GM23338 (cell line): Measurements from ENCODE around the gene CCS. TPM values are rescaled to one million over a fixed set of nuclear protein-coding genes. Genes with fewer than 3 reads are reported as not detected.

Experiments
- ATAC-seq: fragments of 200-7000 bp; cut with Tn5 transposase; 3 replicates; pipeline ENCODE4 v1.9.1; 2020
- DNase-seq: peaks from one replicate; pipeline ENCODE4 v3.0.0-alpha.2; 2015; ENCODE audit warnings: low spot score
- H2AFZ ChIP-seq: fragments of 200-600 bp; sonication (generic); 2 replicates; pipeline ENCODE4 v1.8.0; 2016; ENCODE audit warnings: antibody characterized with exemption, mild to moderate bottlenecking, moderate library complexity
- H3F3A ChIP-seq: fragments of 200-600 bp; sonication (generic); replicated peaks from 2 replicates; pipeline ENCODE4 v1.8.0; 2017; ENCODE audit warnings: antibody characterized with exemption, mixed run types, low read depth
- H3K27ac ChIP-seq: fragments of 200-600 bp; sonication (generic); 2 replicates; pipeline ENCODE4 v1.6.1; 2016; ENCODE audit warnings: low read depth
- H3K27me3 ChIP-seq: fragments of 200-600 bp; sonication (generic); 2 replicates; pipeline ENCODE4 v1.8.0; 2016; ENCODE audit warnings: mild to moderate bottlenecking, mixed run types, moderate library complexity; ENCODE audit not compliant: insufficient read depth
- H3K36me3 ChIP-seq: fragments of 200-600 bp; sonication (generic); 2 replicates; pipeline ENCODE4 v1.8.0; 2016; ENCODE audit warnings: mild to moderate bottlenecking; ENCODE audit not compliant: insufficient read depth
- H3K4me1 ChIP-seq: fragments of 200-600 bp; sonication (generic); 2 replicates; pipeline ENCODE4 v1.8.0; 2016; ENCODE audit warnings: mild to moderate bottlenecking, moderate library complexity; ENCODE audit not compliant: insufficient read depth
- H3K4me2 ChIP-seq: fragments of 200-600 bp; sonication (generic); 2 replicates; pipeline ENCODE4 v1.7.1; 2017; ENCODE audit warnings: mixed run types
- H3K4me3 ChIP-seq: fragments of 200-600 bp; sonication (generic); 2 replicates; pipeline ENCODE4 v1.6.1; 2016; ENCODE audit warnings: mixed run types
- H3K79me2 ChIP-seq: fragments of 200-600 bp; sonication (generic); replicated peaks from 2 replicates; pipeline ENCODE4 v1.8.0; 2017; ENCODE audit warnings: mild to moderate bottlenecking; ENCODE audit not compliant: insufficient read depth
- H3K9me2 ChIP-seq: fragments of 200-600 bp; sonication (generic); 2 replicates; pipeline ENCODE4 v1.8.0; 2017; ENCODE audit not compliant: insufficient read depth
- H4K20me1 ChIP-seq: fragments of 200-600 bp; sonication (generic); replicated peaks from 2 replicates; pipeline ENCODE4 v1.8.0; 2017; ENCODE audit warnings: mild to moderate bottlenecking; ENCODE audit not compliant: insufficient read depth
- H3K27ac Mint-ChIP-seq: 2 replicates; pipeline ENCODE4 v1.8.0; 2020; ENCODE audit warnings: inconsistent platforms, mild to moderate bottlenecking, moderate library complexity, mixed read lengths
- H3K27me3 Mint-ChIP-seq: 3 replicates; pipeline ENCODE4 v1.8.0; 2022; ENCODE audit warnings: low read depth, mild to moderate bottlenecking, moderate library complexity, mixed read lengths, inconsistent platforms; ENCODE audit not compliant: insufficient read depth, poor library complexity
- H3K36me3 Mint-ChIP-seq: 3 replicates; pipeline ENCODE4 v1.8.0; 2021; ENCODE audit warnings: low read depth, mild to moderate bottlenecking, inconsistent platforms, moderate library complexity, mixed read lengths
- H3K4me1 Mint-ChIP-seq: 3 replicates; pipeline ENCODE4 v1.8.0; 2020; ENCODE audit warnings: mild to moderate bottlenecking, inconsistent platforms, mixed read lengths
- H3K4me3 Mint-ChIP-seq: 3 replicates; pipeline ENCODE4 v1.8.0; 2021; ENCODE audit warnings: moderate library complexity, mild to moderate bottlenecking, inconsistent platforms, mixed read lengths
- H3K9me3 Mint-ChIP-seq: 3 replicates; pipeline ENCODE4 v1.8.0; 2020; ENCODE audit warnings: moderate library complexity, mild to moderate bottlenecking, inconsistent platforms, mixed read lengths
- EZH2phosphoT487 ChIP-seq: fragments of 200-600 bp; sonication (generic); IDR thresholded peaks from one replicate; pipeline ENCODE4 v1.8.1; 2018; ENCODE audit warnings: antibody characterized with exemption; ENCODE audit not compliant: unreplicated experiment
- JUNB ChIP-seq: IDR thresholded peaks from one replicate; pipeline ENCODE4 v1.6.1; 2016; ENCODE audit warnings: antibody characterized with exemption; ENCODE audit not compliant: unreplicated experiment
- NANOG ChIP-seq: IDR thresholded peaks from 2 replicates; pipeline ENCODE4 v1.6.1; 2016; ENCODE audit warnings: antibody characterized with exemption, borderline replicate concordance
- POLR2AphosphoS5 ChIP-seq: IDR thresholded peaks from 2 replicates; pipeline ENCODE4 v1.6.1; 2016; ENCODE audit warnings: antibody characterized with exemption, low read depth
- STAT1 ChIP-seq: IDR thresholded peaks from one replicate; pipeline ENCODE4 v1.6.1; 2016; ENCODE audit warnings: antibody characterized with exemption; ENCODE audit not compliant: unreplicated experiment
- ZNF114 ChIP-seq: fragments of 250-450 bp; sonication (Bioruptor Pico); IDR thresholded peaks from 2 replicates; pipeline ENCODE4 v1.5.0; 2020; ENCODE audit warnings: mild to moderate bottlenecking, moderate library complexity
- ZNF331 ChIP-seq: fragments of 250-450 bp; sonication (Bioruptor Pico); IDR thresholded peaks from 2 replicates; pipeline ENCODE4 v1.5.0; 2020; ENCODE audit warnings: low read depth, mild to moderate bottlenecking, moderate library complexity
- polyA plus RNA-seq: library from polyadenylated mRNA; unstranded; fragments of >200 nt; fragmentation: Nextera tagmentation; extraction: Ambion mirVana; gene quantifications from 2 replicates; pipeline ENCODE4 v1.2.1, GENCODE V29; 2016
- total RNA-seq: library from RNA; depleted of rRNA; stranded (reverse); fragments of >200 nt; shearing (Covaris generic); gene quantifications from 2 replicates; pipeline ENCODE4 v1.2.3, GENCODE V29; 2014
- TF ChIP-seq, protein P1 (sequence below): fragments of 250-450 bp; sonication (Bioruptor Pico); IDR thresholded peaks from 2 replicates; pipeline ENCODE4 v1.5.0; 2020; ENCODE audit warnings: mild to moderate bottlenecking, moderate library complexity
- TF ChIP-seq, protein P2 (sequence below), 2 experiments: fragments of 200-600 bp in 1 of 2; sonication (generic) in 1 of 2; conservative IDR thresholded peaks; 2 replicates each; pipeline versions ENCODE4 v1.5.1 to v1.6.1; 2016 to 2017; ENCODE audit warnings: antibody characterized with exemption in 2 of 2, low read depth in 2 of 2, mild to moderate bottlenecking in 2 of 2, moderate library complexity in 1 of 2

Gene CCS
- total and polyA plus RNA-seq, 2 experiments from 2014 or later = 36.1 to 60.7 TPM

DNA sequence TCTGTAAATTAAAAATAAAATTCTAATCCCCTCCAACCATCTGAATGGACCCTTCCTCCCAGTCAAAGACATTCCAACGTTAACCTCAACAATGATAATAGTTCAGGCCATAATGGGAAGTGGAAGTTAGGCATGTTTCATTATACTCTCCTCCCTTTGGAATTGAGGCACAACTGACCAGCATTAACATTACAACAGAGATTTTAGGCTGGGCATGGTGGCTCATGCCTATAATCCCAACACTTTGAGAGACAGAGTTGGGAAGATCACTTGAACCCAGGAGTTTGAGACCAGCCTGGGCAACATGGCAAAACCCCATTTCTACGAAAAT lies 22.2 kb upstream of the CCS start:
- ATAC-seq (no peak), DNase-seq (peak; percentile 33)
- no peak overlapping the region for H3K4me3 ChIP-seq
- no peaks in the 10 kb centered on the region for H4K20me1 ChIP-seq
- peaks cover 11% of the 10 kb centered on the region; the same call in 1 of the 2 replicates for H3F3A ChIP-seq
- Mint-ChIP-seq H3K27me3 (peaks cover 20% of the 10 kb centered on the region), H3K4me3 (no peak overlapping the region), H3K4me1 (peaks cover 21% of the 10 kb centered on the region), H3K27ac (0 out of 2 replicates have a peak overlapping the region, but pooled peaks have one; percentile 26), H3K36me3 (peaks cover 32% of the 10 kb centered on the region), H3K9me3 (peaks cover 40% of the 10 kb centered on the region)
- H3K79me2 ChIP-seq = no peaks in the 10 kb centered on the region
- H3K4me2 ChIP-seq = peak overlapping the region; percentile 40; the same call in 1 of the 2 replicates
- no peak overlapping the region for H2AFZ ChIP-seq
- H3K36me3 ChIP-seq = no peaks in the 10 kb centered on the region
- H3K4me1 ChIP-seq = peaks cover 23% of the 10 kb centered on the region
- peaks cover 6% of the 10 kb centered on the region; the same call in 1 of the 2 replicates for H3K27me3 ChIP-seq
- TF ChIP-seq ZNF331 (no peak), STAT1 (no peak), JUNB (no peak), POLR2AphosphoS5 (no peak), EZH2phosphoT487 (no peak), NANOG (no peak), ZNF114 (CRISPR knock-in tag) (no peak)
- no peaks in the 10 kb centered on the region for H3K9me2 ChIP-seq
- peak overlapping the region; percentile 92 for H3K27ac ChIP-seq

DNA sequence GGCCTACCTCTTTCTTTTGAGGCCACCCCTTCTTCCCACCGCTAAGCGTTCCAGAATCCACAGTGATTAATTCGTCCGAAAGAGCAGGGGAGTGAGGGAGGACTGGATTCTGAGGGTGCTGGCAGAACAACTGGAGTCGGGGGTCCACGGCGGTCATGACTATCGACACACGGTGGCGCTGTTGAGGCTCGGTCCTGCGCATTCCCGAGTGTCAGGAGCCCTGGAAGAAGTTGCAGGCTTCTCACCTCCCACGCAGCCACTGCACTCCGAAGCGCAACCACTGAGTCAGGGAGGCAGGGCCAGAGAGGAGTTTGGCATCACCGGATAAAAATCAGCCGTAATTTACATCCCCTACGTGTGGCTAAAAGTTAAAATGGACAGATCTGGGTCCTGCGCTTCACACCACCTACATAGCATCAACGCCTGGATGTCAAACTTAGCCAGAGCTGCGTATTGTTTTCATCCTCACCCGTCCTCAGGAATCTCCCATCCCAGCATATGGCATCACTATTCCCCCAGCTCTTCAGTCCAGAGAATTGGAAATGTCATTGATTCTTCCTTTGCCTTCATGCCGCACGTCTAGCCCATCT lies 13.9 kb upstream of the CCS start:
- Histone ChIP-seq H2AFZ (peak overlapping the region; percentile 87; the same call in 1 of the 2 replicates), H3K79me2 (no peaks in the 10 kb centered on the region), H3K36me3 (no peaks in the 10 kb centered on the region; the same call in 1 of the 2 replicates), H3F3A (0 out of 2 replicates have a peak, but pooled peaks cover 6% of the 10 kb centered on the region), H3K9me2 (no peaks in the 10 kb centered on the region), H4K20me1 (no peaks in the 10 kb centered on the region), H3K27me3 (no peaks in the 10 kb centered on the region), H3K4me3 (peak overlapping the region; percentile 30; the same call in 1 of the 2 replicates), H3K4me1 (no peaks in the 10 kb centered on the region), H3K27ac (no peak overlapping the region), H3K4me2 (no peak overlapping the region)
- H3K36me3 Mint-ChIP-seq = peaks cover 28% of the 10 kb centered on the region
- H3K4me3 Mint-ChIP-seq = no peak overlapping the region
- TF ChIP-seq, protein P1, sequence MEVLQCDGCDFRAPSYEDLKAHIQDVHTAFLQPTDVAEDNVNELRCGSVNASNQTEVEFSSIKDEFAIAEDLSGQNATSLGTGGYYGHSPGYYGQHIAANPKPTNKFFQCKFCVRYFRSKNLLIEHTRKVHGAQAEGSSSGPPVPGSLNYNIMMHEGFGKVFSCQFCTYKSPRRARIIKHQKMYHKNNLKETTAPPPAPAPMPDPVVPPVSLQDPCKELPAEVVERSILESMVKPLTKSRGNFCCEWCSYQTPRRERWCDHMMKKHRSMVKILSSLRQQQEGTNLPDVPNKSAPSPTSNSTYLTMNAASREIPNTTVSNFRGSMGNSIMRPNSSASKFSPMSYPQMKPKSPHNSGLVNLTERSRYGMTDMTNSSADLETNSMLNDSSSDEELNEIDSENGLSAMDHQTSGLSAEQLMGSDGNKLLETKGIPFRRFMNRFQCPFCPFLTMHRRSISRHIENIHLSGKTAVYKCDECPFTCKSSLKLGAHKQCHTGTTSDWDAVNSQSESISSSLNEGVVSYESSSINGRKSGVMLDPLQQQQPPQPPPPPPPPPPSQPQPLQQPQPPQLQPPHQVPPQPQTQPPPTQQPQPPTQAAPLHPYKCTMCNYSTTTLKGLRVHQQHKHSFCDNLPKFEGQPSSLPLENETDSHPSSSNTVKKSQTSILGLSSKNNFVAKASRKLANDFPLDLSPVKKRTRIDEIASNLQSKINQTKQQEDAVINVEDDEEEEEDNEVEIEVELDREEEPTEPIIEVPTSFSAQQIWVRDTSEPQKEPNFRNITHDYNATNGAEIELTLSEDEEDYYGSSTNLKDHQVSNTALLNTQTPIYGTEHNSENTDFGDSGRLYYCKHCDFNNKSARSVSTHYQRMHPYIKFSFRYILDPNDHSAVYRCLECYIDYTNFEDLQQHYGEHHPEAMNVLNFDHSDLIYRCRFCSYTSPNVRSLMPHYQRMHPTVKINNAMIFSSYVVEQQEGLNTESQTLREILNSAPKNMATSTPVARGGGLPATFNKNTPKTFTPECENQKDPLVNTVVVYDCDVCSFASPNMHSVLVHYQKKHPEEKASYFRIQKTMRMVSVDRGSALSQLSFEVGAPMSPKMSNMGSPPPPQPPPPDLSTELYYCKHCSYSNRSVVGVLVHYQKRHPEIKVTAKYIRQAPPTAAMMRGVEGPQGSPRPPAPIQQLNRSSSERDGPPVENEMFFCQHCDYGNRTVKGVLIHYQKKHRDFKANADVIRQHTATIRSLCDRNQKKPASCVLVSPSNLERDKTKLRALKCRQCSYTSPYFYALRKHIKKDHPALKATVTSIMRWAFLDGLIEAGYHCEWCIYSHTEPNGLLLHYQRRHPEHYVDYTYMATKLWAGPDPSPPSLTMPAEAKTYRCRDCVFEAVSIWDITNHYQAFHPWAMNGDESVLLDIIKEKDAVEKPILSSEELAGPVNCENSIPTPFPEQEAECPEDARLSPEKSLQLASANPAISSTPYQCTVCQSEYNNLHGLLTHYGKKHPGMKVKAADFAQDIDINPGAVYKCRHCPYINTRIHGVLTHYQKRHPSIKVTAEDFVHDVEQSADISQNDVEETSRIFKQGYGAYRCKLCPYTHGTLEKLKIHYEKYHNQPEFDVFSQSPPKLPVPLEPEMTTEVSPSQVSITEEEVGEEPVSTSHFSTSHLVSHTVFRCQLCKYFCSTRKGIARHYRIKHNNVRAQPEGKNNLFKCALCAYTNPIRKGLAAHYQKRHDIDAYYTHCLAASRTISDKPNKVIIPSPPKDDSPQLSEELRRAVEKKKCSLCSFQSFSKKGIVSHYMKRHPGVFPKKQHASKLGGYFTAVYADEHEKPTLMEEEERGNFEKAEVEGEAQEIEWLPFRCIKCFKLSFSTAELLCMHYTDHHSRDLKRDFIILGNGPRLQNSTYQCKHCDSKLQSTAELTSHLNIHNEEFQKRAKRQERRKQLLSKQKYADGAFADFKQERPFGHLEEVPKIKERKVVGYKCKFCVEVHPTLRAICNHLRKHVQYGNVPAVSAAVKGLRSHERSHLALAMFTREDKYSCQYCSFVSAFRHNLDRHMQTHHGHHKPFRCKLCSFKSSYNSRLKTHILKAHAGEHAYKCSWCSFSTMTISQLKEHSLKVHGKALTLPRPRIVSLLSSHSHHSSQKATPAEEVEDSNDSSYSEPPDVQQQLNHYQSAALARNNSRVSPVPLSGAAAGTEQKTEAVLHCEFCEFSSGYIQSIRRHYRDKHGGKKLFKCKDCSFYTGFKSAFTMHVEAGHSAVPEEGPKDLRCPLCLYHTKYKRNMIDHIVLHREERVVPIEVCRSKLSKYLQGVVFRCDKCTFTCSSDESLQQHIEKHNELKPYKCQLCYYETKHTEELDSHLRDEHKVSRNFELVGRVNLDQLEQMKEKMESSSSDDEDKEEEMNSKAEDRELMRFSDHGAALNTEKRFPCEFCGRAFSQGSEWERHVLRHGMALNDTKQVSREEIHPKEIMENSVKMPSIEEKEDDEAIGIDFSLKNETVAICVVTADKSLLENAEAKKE = no peak
- TF ChIP-seq, protein P2, sequence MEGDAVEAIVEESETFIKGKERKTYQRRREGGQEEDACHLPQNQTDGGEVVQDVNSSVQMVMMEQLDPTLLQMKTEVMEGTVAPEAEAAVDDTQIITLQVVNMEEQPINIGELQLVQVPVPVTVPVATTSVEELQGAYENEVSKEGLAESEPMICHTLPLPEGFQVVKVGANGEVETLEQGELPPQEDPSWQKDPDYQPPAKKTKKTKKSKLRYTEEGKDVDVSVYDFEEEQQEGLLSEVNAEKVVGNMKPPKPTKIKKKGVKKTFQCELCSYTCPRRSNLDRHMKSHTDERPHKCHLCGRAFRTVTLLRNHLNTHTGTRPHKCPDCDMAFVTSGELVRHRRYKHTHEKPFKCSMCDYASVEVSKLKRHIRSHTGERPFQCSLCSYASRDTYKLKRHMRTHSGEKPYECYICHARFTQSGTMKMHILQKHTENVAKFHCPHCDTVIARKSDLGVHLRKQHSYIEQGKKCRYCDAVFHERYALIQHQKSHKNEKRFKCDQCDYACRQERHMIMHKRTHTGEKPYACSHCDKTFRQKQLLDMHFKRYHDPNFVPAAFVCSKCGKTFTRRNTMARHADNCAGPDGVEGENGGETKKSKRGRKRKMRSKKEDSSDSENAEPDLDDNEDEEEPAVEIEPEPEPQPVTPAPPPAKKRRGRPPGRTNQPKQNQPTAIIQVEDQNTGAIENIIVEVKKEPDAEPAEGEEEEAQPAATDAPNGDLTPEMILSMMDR (conservative IDR thresholded peaks at IDR 0.05; ENCODE audit: low read depth in 2 of 2) = peak; percentile 81 to 93
- no peaks in the 10 kb centered on the region; the same call in 2 of the 3 replicates for H3K4me1 Mint-ChIP-seq
- ATAC-seq (peak; percentile 98), DNase-seq (peak; percentile 85)
- H3K9me3 Mint-ChIP-seq = peaks cover 48% of the 10 kb centered on the region
- no peak overlapping the region for H3K27ac Mint-ChIP-seq
- H3K27me3 Mint-ChIP-seq = peaks cover 13% of the 10 kb centered on the region
